HG03280 (cell line): Measurements from ENCODE around the gene ROR1.

ENCODE experiments used
- ATAC-seq: cut with Tn5 transposase; IDR thresholded peaks from one replicate; pipeline ENCODE4 v1.9.1; 2021; ENCODE audit warnings: mild to moderate bottlenecking, moderate library complexity; ENCODE audit not compliant: unreplicated experiment

The ROR1 gene

DNA sequence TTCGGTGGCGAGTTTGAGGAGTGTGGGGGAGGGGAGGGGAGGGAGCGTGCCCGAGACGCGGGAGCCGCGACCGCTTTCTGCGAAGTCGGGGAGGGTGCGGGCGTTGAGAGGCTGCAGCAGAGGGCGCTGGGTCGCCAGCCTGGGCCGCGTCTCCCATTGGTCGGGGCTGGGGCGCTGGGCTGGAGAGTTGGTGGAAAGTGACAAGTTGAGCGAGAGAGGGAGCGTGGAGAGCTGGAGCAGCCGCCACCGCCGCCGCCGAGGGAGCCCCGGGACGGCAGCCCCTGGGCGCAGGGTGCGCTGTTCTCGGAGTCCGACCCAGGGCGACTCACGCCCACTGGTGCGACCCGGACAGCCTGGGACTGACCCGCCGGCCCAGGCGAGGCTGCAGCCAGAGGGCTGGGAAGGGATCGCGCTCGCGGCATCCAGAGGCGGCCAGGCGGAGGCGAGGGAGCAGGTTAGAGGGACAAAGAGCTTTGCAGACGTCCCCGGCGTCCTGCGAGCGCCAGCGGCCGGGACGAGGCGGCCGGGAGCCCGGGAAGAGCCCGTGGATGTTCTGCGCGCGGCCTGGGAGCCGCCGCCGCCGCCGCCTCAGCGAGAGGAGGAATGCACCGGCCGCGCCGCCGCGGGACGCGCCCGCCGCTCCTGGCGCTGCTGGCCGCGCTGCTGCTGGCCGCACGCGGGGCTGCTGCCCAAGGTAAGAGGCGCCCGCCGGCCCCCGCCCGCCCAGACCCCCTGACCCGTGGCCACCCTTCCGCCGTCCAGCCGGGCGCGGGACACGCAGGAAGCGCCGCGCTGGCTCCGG, at the start of gene ROR1:
Gene ROR1 (plus strand): TSS at position 203 of the 802 bp plus-strand sequence.
- peak; percentile 51 for ATAC-seq

GRCh38 chr1:63724375-63724899, 49.4 kb upstream of the ROR1 start:
- no peak for ATAC-seq

DNA sequence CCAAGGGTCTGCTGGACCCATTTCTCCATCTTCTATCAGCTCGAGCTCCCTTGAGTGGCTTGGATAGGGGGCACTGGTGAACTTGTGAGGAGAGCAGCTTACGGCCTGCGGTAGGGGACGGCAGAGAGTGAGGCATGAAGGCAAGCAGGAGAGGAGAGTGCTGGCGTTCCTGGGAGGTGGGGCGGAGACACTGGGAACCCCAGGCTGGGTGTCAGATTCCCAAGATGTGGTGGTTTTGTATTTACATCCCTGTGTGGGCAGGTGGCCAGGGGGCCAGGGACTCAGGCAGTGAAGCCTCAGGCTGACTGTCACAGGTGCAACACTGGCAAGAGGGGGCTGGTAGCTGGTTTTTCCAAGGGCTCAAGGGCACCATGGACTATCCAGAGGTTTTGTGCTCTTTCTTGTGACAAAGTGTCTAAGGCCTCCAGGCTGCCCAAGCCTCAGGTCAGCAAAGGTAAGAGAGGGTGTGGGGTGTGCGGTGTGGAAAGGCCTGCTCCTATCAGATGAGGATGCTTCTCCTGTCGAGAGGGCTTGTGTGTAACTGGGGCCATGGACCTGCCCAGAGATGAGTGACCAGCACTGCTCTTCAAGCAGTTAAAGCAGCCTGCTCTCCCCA, 45.1 kb upstream of the ROR1 start:
- no peak for ATAC-seq

DNA sequence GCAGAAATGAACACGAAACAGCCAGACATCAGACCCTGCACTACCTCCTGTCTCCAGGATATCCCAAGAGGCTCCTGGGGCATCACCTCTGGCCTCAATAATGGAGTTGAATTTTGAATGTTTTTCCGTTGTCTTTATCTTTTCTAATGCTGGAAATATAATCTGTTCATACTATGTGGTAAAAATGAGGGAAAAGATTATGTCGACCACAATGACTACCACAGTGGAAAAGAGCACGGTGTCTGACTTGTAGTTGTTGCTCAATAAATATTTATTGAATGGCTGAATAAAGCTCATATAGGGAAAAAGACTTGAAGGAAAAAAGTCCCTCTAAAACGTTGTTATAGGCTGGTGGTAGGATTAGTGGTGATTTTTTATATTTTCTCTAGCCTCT, 44.6 kb upstream of the ROR1 start:
- ATAC-seq = no peak

DNA sequence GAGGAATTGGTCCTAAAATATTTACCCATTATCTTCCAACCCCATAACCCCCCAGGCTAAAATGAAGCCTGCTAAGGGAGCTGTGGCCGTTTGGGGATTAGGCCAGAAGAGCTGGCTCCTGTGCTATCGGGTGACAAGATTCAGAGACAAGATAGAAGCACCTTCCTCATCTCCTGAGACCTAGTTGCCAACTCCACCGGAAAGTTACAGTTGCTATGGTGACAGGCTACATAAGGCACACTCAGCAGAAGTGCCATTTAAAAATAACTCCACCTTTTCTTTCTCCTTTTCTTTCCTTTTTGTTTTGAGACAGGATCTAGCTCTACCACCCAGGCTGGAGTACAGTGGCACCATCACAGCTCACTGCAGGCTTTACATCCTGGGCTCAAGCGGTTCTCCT, 43.6 kb upstream of the ROR1 start:
- no peak for ATAC-seq

DNA sequence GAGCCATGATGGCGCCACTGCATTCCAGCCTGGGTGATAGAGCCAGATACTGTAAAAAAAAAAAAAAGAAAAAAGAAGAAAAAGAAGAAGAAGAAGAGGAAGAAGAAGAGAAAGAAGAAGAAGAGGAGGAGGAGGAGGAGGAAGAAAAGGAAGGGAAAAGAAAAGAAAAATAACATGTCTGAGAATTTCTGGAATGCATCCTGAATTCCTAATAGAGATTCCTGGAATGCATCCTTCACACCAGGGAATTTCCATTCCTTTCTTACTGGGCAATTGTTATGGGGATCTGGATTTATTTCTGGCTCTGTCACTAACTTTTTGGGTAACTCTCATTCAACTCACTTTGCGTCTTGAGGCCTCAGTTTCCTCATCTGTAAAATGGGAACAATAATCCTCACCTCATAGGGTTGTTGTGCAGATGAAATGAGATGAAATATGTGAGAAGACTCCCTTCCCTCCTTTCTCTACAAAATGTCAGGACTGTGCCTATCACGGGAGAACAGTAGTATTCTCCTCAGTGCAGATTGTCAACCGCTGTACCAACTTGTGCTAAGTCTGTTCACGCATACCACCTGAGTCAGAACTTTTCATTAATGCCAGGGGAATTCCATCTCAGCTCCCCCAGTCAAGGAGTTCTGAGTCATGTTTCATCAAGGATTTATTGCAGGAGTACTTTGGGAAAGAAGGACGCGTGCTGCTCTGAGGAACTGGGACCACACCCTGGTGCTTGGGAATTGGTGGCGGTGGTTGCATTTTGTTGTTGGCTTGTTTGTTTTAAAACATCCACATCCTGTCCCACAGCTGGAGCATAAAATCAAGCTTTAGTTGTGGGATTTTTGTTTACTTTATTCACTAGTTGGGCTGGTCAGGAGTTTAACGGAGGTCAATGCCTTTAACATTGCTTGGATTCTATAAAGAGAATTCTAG, 42.4 kb upstream of the ROR1 start:
- ATAC-seq = no peak

GRCh38 chr1:63732666-63733065, 41.2 kb upstream of the ROR1 start:
- ATAC-seq = no peak

- ATAC-seq = no peak
Measured at GRCh38 chr1:63738772-63739171, 35.0 kb upstream of the ROR1 start.

GRCh38 chr1:63739452-63739851, 34.4 kb upstream of the ROR1 start:
- no peak for ATAC-seq

GRCh38 chr1:63740432-63740831, 33.4 kb upstream of the ROR1 start:
- no peak for ATAC-seq

GRCh38 chr1:63742526-63742925, 31.3 kb upstream of the ROR1 start:
- ATAC-seq = no peak

DNA sequence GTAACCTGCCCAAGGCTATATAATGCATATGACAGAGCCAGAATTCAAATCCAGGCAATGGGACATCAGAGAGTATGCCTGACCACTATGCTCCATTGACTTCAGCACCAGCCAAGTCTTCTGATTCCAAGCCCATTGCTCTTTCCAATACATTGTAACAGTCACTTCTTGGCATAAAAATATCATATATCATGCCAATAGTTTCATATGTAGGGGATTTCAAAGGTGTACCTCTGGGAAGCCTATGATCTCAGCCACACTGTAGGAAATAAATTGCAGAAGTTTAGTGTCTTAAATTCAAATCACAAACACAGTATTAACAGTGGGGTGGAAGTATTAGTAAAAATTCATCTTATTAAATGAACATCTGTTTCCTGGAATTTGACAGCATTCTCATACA, 30.0 kb upstream of the ROR1 start:
- ATAC-seq = no peak

- no peak for ATAC-seq
Measured at GRCh38 chr1:63746129-63746864, 27.5 kb upstream of the ROR1 start.

- no peak for ATAC-seq
Measured at GRCh38 chr1:63747445-63747844, 26.4 kb upstream of the ROR1 start.

DNA sequence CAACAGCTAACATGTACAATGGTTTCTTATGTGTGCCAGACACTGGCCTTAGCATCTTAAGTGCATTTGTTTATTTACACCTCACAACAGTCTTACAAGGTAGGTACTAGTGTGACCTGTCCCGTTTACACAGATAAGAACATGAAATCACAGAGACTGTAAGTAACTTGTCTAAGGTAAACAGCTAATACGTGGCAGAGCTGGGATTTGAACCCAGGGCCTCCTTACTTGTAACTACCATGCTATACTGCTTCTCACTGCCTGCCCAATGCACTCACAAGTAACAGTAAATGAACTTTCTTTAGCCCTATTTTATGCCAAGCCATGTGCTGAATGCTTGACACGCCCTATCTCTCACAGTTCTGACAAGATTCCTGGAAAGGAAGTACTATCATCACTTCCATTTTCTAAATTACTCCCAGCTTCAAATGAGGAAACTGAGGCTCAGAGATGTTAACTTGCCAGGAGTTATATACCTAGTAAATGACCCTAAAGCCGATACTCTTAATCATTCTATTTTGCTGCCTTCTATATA, 25.7 kb upstream of the ROR1 start:
- no peak for ATAC-seq

DNA sequence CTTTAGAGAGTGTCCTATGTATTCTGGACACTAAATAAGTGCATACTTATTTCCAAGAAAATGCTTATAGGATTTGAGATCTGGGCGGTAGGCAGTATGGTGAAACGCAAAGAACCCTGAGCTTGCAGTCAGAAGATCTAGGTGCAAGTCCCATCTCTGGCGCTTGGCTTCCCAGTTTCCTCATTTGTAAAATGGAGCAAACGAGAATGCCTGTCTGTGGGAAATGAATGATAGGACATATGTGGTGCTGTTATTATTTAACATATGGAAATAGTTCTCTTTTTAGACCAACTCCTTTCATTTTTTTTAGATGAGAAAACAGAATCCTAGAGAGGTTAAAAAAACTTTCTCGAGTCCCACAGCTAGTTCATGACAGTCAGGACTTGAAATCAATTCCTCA, 25.2 kb upstream of the ROR1 start:
- ATAC-seq = no peak

DNA sequence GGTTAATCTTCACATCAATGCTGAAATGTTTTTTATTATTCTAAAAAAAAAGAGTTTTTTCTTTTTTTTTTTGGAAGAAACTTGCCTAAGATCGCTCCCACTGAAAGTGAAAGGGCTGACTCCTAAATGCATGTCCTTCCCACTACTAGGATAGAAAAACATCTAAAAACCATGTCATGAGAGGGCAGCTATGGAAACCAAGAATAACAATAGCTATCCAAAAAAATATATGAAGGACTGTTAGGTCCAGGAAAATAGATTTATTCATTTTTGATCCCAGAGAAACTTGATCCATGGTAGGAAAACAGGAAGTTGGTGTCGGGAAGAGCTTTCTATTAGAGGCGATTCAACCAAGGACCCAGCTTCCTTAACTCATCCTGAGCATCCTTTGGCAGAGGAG, 23.1 kb upstream of the ROR1 start:
- no peak for ATAC-seq

- no peak for ATAC-seq
Measured at GRCh38 chr1:63752176-63752575, 21.6 kb upstream of the ROR1 start.

GRCh38 chr1:63753591-63753990, 20.2 kb upstream of the ROR1 start:
- ATAC-seq = no peak

- no peak for ATAC-seq
Measured at GRCh38 chr1:63756839-63757238, 17.0 kb upstream of the ROR1 start.
